ENCODE data around the gene TMEM131L. TPM values are rescaled to one million over a fixed set of nuclear protein-coding genes. Genes with fewer than 3 reads are reported as not detected.

Gene TMEM131L
- total RNA-seq, 2 experiments from 2014 or later = 45.8 to 45.9 TPM

- Mint-ChIP-seq H3K4me1 (peaks cover 94% of the 10 kb centered on the region), H3K9me3 (ENCODE audit: low read depth) (no peaks in the 10 kb centered on the region), H3K4me3 (no peak overlapping the region), H3K27ac (peak overlapping the region; percentile 59), H3K27me3 (no peaks in the 10 kb centered on the region), H3K36me3 (ENCODE audit: low read depth) (peaks cover 25% of the 10 kb centered on the region)
- intact Hi-C loops (cut with DNase I, micrococcal nuclease) = loop anchor here in 1 of 2 experiments (2.0 kb wide), 1 partner anchor 41 kb away; no protein-coding TSS in a partner anchor
- ChIA-PET POLR2A (interaction anchor here (0.6 to 0.7 kb wide), 2 partner anchors 49 to 67 kb away, joined by 3 read pairs; no protein-coding TSS in a partner anchor), CTCF (interaction anchor here (0.6 to 3.5 kb wide), 9 partner anchors 10 to 187 kb away, joined by 3 to 31 read pairs (median 4); no protein-coding TSS in a partner anchor)
- ATAC-seq (no peak), DNase-seq (no peak)
Observed at GRCh38 chr4:153531976-153532626, 65.9 kb downstream of the TMEM131L start.

DNA sequence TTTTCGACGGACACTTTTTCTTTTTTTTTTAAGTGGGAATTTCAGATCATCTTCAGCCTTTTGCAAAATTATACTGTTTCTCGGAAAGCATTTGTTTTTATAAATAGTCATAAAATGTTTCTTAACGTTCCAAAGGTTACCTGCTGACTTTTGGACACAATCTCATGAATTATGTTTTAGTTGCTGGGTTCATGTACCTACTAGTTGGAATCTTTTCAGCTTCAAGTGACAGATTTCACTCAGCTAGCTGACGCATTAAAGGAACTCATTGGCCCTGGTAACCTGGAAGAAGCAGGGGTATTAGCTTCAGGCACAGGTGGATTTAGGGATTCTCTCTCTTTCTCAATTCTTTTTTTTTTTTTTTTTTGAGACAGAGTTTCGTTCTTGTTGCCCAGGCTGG, 66.5 kb downstream of the TMEM131L start:
- ATAC-seq (no peak), DNase-seq (no peak)
- peak overlapping the region; percentile 59 for H3K27ac Mint-ChIP-seq
- ChIA-PET CTCF (interaction anchor here (1.3 to 3.5 kb wide), 6 partner anchors 8 to 187 kb away, joined by 3 to 31 read pairs (median 6); no protein-coding TSS in a partner anchor), POLR2A (interaction anchor here (0.6 kb wide), 1 partner anchor 50 kb away, joined by 3 read pairs; no protein-coding TSS in a partner anchor)
- peaks cover 93% of the 10 kb centered on the region for H3K4me1 Mint-ChIP-seq
- H3K27me3 Mint-ChIP-seq = no peaks in the 10 kb centered on the region
- no peaks in the 10 kb centered on the region for H3K9me3 Mint-ChIP-seq (ENCODE audit: low read depth)
- H3K36me3 Mint-ChIP-seq (ENCODE audit: low read depth) = peaks cover 22% of the 10 kb centered on the region
- intact Hi-C loops (cut with DNase I, micrococcal nuclease) = no loop called here
- no peak overlapping the region for H3K4me3 Mint-ChIP-seq

GRCh38 chr4:153533387-153533786, 67.2 kb downstream of the TMEM131L start:
- ATAC-seq (peak; percentile 10), DNase-seq (peak; percentile 41)
- no peaks in the 10 kb centered on the region for H3K9me3 Mint-ChIP-seq (ENCODE audit: low read depth)
- ChIA-PET CTCF (interaction anchor here (0.7 to 3.7 kb wide), 6 partner anchors 9 to 31 kb away, joined by 3 to 19 read pairs (median 4); no protein-coding TSS in a partner anchor), POLR2A (no interaction called here)
- no peaks in the 10 kb centered on the region for H3K27me3 Mint-ChIP-seq
- intact Hi-C loops (cut with DNase I, micrococcal nuclease) = no loop called here
- H3K4me1 Mint-ChIP-seq = peaks cover 92% of the 10 kb centered on the region
- H3K27ac Mint-ChIP-seq = peak overlapping the region; percentile 84
- no peak overlapping the region for H3K4me3 Mint-ChIP-seq
- H3K36me3 Mint-ChIP-seq (ENCODE audit: low read depth) = peaks cover 17% of the 10 kb centered on the region

DNA sequence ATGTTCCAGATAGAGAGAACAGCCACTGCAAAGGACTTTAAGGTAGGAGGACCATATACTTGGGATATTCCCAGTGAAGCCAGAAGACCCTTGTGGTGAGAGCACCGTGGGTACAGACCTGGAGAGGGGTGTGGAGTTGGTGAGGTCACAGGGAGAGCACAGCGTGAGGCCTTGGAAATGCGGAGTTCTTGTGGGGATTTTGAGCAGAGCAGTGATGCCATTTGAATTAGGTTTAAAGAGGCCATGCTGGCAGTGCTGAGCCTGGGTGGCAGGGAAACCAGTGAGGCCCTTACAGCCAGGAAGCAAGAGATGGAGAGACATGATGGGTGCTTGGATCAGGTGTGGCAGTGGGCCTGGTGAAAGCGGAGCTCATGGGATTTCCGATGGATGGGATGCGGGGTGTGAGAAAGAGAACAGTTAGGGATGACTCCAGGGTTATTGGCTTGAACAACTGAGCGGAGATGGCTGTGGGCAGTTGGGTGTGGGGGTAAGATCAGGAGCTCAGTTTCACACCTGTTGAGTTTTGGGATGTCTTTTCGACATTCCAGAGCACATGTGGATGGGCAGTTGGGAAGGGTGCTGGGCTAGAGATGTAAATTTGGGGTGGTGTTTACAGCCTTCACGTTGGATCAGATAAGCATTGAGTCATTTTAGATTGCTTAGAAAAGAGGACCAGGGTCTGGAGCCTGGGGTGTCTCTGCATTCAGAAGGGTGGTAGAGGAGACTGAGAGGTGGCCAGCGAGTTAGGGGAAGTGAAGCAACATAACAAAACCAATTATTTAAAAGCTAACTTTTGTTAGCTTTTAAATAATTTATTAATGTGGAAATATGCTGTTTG, 68.9 kb downstream of the TMEM131L start:
- Mint-ChIP-seq H3K9me3 (ENCODE audit: low read depth) (no peaks in the 10 kb centered on the region), H3K36me3 (ENCODE audit: low read depth) (peaks cover 19% of the 10 kb centered on the region), H3K27ac (peak overlapping the region; percentile 84), H3K27me3 (no peaks in the 10 kb centered on the region), H3K4me3 (no peak overlapping the region), H3K4me1 (peaks cover 89% of the 10 kb centered on the region)
- no peak for ATAC-seq
- no peak for DNase-seq
- POLR2A ChIA-PET = no interaction called here
- CTCF ChIA-PET = interaction anchor here (0.6 to 3.7 kb wide), 14 partner anchors 8 to 170 kb away, joined by 3 to 19 read pairs (median 4); no protein-coding TSS in a partner anchor
- intact Hi-C loops (cut with DNase I, micrococcal nuclease) = no loop called here

DNA sequence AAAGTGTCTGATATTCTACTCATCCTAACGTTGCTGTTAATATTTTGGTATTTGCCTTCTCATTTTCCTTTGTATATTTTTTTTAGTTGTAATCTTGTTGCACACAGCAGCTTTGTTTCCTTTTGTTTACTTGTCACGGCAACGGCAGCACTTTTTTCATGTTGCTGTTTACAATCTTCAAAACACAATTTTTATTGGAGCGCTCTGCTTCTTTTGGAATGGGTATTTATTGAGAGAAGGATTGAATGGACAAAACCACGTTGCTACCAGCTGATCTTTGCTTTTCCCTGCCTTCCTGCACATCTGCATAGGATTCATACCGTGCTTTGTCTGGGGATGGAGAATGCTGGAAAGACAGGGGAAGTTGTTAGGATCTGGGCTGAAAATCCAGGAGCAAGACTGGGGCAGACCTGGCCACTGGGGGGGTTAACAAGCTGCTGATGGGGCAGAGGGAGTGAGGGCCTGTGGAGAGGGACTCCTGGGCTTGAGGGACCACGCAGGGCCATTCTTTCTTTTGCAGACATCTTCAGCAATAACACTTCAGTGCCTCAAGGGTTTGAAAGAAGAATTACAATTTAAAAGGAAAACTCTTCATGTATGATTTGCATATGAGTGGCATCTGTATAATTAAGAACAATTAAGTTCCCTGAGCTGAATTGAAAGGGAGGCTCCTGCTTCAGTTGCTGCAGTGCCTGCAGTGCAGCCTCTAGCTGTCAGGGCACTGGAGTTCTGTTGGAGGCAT, 69.8 kb downstream of the TMEM131L start:
- H3K4me3 Mint-ChIP-seq = no peak overlapping the region
- ChIA-PET POLR2A (no interaction called here), CTCF (interaction anchor here (0.6 to 3.7 kb wide), 15 partner anchors 9 to 171 kb away, joined by 3 to 19 read pairs (median 4); no protein-coding TSS in a partner anchor)
- H3K4me1 Mint-ChIP-seq = peaks cover 89% of the 10 kb centered on the region
- intact Hi-C loops (cut with DNase I, micrococcal nuclease) = no loop called here
- H3K36me3 Mint-ChIP-seq (ENCODE audit: low read depth) = peaks cover 21% of the 10 kb centered on the region
- ATAC-seq = peak; percentile 31
- H3K9me3 Mint-ChIP-seq (ENCODE audit: low read depth) = no peaks in the 10 kb centered on the region
- H3K27ac Mint-ChIP-seq = peak overlapping the region; percentile 72
- no peak for DNase-seq
- H3K27me3 Mint-ChIP-seq = no peaks in the 10 kb centered on the region

DNA sequence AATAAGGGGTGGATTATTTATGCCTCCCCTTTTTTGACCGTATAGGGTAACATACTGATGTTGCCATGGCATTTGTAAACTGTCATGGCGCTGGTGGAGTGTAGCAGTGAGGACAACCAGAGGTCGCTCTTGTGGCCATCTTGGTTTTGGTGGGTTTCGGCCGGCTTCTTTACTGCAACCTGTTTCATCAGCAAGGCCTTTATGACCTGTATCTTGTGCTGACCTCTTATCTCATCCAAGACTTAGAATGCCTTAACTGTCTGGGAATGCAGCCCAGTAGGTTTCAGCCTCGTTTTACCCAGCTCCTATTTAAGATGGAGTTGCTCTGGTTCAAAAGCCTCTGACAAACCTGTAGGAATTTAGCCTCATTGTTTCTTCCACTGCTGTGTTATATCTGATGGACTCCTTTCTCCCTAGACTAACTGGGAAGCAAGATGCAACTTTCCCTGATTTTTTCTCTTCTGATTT, 71.4 kb downstream of the TMEM131L start:
- Mint-ChIP-seq H3K36me3 (ENCODE audit: low read depth) (peaks cover 29% of the 10 kb centered on the region), H3K4me3 (no peak overlapping the region), H3K27me3 (no peaks in the 10 kb centered on the region), H3K9me3 (ENCODE audit: low read depth) (no peaks in the 10 kb centered on the region), H3K4me1 (peaks cover 92% of the 10 kb centered on the region), H3K27ac (peak overlapping the region; percentile 52)
- ChIA-PET CTCF (no interaction called here), POLR2A (no interaction called here)
- intact Hi-C loops (cut with DNase I, micrococcal nuclease) = no loop called here
- DNase-seq (no peak), ATAC-seq (no peak)

DNA sequence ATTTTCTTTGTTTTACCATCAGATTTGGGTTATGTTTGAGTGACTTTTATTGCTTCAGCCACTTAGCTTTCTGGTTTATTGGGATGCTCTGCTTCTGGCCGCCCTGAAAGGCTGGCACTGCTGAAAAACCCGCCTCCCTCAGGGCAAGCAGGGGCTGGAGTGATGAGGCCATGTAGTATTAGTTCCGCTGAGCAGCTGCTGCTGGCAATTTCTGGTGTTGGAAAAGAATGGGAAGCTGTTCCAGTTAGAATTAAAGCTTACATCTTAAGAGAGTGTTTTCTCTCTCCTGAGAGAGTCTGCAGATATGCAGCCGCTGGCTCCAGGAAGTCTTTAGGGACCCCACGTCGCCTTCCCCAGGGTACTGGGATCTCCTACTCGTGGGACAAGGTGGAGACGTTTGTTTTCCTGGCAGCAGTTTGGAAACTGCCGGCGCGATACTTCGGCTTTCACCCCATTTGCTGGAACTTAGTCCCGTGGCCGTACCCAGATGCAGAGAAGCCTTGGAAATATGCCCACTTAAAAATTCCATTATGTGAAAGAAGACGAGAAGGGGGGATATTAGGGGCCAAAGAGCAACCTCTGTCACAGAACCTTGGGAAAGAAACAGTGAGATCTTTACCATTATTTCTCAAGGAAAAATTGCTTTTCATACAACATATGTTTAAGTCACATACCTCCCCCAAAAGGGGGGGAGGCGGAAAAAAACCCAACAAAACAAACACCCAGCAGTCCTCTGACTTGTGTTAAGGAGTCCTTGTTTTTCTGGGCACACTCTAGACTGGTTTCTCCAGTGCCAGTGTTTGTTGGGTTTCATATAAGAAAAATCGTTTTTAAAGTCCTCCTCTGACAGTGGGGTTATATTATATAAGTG, 72.6 kb downstream of the TMEM131L start:
- H3K4me1 Mint-ChIP-seq = peaks cover 89% of the 10 kb centered on the region
- POLR2A ChIA-PET = no interaction called here

DNA sequence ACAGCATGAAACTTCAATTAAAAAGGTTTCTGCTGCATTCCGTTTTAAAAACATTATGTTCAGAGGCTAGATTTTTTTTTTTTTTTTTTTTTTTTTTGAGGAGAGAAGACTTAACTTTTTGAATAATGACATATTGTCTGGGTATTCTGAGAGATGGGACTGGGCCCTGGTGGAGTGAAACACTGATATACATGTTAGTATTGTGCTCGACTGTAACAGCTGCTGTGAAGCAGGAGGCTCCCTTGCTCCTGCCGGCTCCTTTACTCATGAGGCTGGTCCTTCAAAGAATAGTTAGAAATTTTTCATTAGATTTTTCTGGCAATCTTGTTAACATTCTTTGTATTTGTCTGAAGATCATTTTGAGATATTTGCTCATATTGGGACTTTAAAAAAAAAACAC, 73.3 kb downstream of the TMEM131L start:
- POLR2A ChIA-PET = no interaction called here
- intact Hi-C loops (cut with DNase I, micrococcal nuclease) = no loop called here
- no peaks in the 10 kb centered on the region for H3K9me3 Mint-ChIP-seq (ENCODE audit: low read depth)
- ATAC-seq (no peak), DNase-seq (no peak)
- H3K4me3 Mint-ChIP-seq = no peak overlapping the region
- H3K27me3 Mint-ChIP-seq = no peaks in the 10 kb centered on the region
- peak overlapping the region; percentile 72 for H3K27ac Mint-ChIP-seq
- CTCF ChIA-PET = no interaction called here
- H3K36me3 Mint-ChIP-seq (ENCODE audit: low read depth) = peaks cover 28% of the 10 kb centered on the region
- peaks cover 86% of the 10 kb centered on the region for H3K4me1 Mint-ChIP-seq

More for the DNA sequence above, 72.6 kb downstream of the TMEM131L start:
- H3K27me3 Mint-ChIP-seq = no peaks in the 10 kb centered on the region
- peak overlapping the region; percentile 72 for H3K27ac Mint-ChIP-seq
- peaks cover 30% of the 10 kb centered on the region for H3K36me3 Mint-ChIP-seq (ENCODE audit: low read depth)
- H3K9me3 Mint-ChIP-seq (ENCODE audit: low read depth) = no peaks in the 10 kb centered on the region
- DNase-seq = no peak
- no peak overlapping the region for H3K4me3 Mint-ChIP-seq
- CTCF ChIA-PET = interaction anchor here (0.6 kb wide), 1 partner anchor 113 kb away, joined by 3 read pairs; no protein-coding TSS in a partner anchor
- intact Hi-C loops (cut with DNase I, micrococcal nuclease) = no loop called here
- ATAC-seq = no peak

DNA sequence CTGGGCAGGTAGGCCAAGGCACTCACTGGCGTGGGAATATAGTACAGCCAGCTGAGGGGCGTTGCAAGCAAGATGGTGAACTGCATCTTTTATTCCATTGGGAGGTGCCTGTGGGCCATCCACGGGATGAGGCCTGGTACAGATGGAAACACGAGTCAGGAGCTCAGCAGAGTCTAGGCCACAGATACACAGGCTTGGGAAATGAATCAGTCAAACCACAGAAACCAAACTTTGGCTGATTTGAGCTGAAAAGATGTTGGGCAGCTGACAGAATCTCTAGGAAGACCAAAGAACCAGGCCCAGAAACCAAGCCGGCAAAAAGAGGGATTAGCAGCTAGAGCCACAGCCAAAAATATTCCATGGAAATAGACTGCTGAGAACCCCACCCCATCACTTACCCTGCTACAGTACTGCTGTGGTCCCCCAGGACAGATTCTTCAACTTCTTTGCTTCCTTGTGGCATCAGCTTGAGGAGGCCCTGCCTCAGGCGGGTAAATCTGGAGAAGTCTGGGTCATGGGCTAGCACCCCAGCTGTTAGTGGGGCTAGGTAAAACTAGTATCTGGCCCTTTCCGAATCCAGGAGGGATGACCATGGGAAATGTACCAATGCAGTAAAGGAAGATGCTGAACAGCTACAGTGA, 75.4 kb downstream of the TMEM131L start:
- Mint-ChIP-seq H3K4me3 (no peak overlapping the region), H3K27me3 (no peaks in the 10 kb centered on the region), H3K4me1 (peaks cover 79% of the 10 kb centered on the region), H3K9me3 (ENCODE audit: low read depth) (no peaks in the 10 kb centered on the region), H3K36me3 (ENCODE audit: low read depth) (peaks cover 22% of the 10 kb centered on the region), H3K27ac (peak overlapping the region; percentile 44)
- DNase-seq (peak; percentile 62), ATAC-seq (peak; percentile 89)
- CTCF ChIA-PET = interaction anchor here (0.6 to 3.8 kb wide), 18 partner anchors 7 to 236 kb away, joined by 3 to 31 read pairs (median 4); partner anchors contain the start of gene TMEM131L
- intact Hi-C loops (cut with DNase I, micrococcal nuclease) = loop anchor here (1.0 kb wide), 2 partner anchors 12 to 53 kb away; no protein-coding TSS in a partner anchor
- POLR2A ChIA-PET = interaction anchor here (0.8 kb wide), 1 partner anchor 46 kb away, joined by 3 read pairs; no protein-coding TSS in a partner anchor

GRCh38 chr4:153542131-153542530, 76.0 kb downstream of the TMEM131L start:
- H3K27ac Mint-ChIP-seq = peak overlapping the region; percentile 44
- ATAC-seq (no peak), DNase-seq (no peak)
- peaks cover 22% of the 10 kb centered on the region for H3K36me3 Mint-ChIP-seq (ENCODE audit: low read depth)
- no peaks in the 10 kb centered on the region for H3K9me3 Mint-ChIP-seq (ENCODE audit: low read depth)
- CTCF ChIA-PET = interaction anchor here (0.9 to 3.8 kb wide), 9 partner anchors 11 to 237 kb away, joined by 3 to 31 read pairs (median 4); partner anchors contain the start of gene TMEM131L
- H3K4me3 Mint-ChIP-seq = no peak overlapping the region
- no peaks in the 10 kb centered on the region for H3K27me3 Mint-ChIP-seq
- intact Hi-C loops (cut with DNase I, micrococcal nuclease) = no loop called here
- H3K4me1 Mint-ChIP-seq = peaks cover 73% of the 10 kb centered on the region
- POLR2A ChIA-PET = no interaction called here
